Measurements from ENCODE around the gene TAOK3. TPM values are rescaled to one million over a fixed set of nuclear protein-coding genes. Genes with fewer than 3 reads are reported as not detected.
"Not testable (repeated sequence)": the region's sequence is repeated elsewhere in the genome, so short reads cannot be mapped to it uniquely, and the experiment has no call there.

Gene TAOK3
- total RNA-seq, 1 donor from 2014 or later, result 14.7 TPM

- Mint-ChIP-seq H3K27me3 (no peaks in the 10 kb centered on the region), H3K36me3 (ENCODE audit: insufficient read depth) (peaks cover 4% of the 10 kb centered on the region), H3K4me3 (ENCODE audit: low read depth) (no peak overlapping the region), H3K4me1 (ENCODE audit: low read depth) (no peaks in the 10 kb centered on the region), H3K9me3 (ENCODE audit: low read depth) (peaks cover 7% of the 10 kb centered on the region), H3K27ac (no peak overlapping the region)
- no peak for DNase-seq (ENCODE audit: low spot score, unreplicated experiment)
- TF ChIP-seq CTCF (IDR thresholded peaks at IDR 0.05; ENCODE audit: unreplicated experiment), result no peak
These were observed 55.0 kb downstream of the TAOK3 start for GRCh38 chr12:118317729-118318128.

DNA sequence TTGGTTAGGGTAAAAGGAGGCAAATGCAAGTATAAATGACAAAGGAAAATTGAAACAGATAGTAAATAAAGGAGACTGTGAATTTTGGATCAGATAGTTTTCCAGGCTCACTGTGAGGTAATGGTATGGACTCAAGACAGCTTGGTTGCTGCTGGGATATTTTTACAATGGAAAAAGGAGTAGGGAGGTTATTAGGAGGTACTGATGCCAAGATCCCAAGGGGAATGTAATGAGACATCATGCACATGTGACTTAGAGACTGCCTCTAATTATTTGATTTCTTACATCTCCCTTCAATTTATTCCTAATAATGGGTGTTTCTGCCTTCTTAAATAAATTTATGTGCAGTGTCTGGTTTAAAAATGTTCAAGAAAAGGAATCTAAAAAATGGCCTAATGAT lies 56.9 kb downstream of the TAOK3 start:
- no peak for TF ChIP-seq CTCF (IDR thresholded peaks at IDR 0.05; ENCODE audit: unreplicated experiment)
- Mint-ChIP-seq H3K9me3 (ENCODE audit: low read depth) (peaks cover 7% of the 10 kb centered on the region), H3K4me1 (ENCODE audit: low read depth) (no peaks in the 10 kb centered on the region), H3K27ac (no peak overlapping the region), H3K36me3 (ENCODE audit: insufficient read depth) (peaks cover 4% of the 10 kb centered on the region), H3K27me3 (no peaks in the 10 kb centered on the region), H3K4me3 (ENCODE audit: low read depth) (no peak overlapping the region)
- DNase-seq (ENCODE audit: low spot score, unreplicated experiment), result no peak

DNA sequence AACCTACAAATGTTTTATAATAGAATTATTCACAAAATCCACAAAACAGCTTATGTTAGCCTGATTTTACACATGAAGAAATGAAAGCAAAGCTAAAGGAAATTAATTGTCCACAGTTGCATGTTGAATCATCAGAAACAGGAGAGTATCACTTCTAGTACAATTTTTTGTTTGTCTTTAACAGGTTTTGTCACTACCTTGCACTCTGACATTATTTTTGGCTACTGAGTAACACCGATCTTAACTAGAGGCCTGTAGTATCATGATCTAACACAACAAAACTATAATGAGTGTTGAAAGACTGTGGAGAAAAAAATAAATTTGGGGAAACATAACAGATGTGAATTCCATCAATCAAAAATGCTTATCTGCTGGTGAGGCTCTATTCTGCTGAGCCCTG lies 60.1 kb downstream of the TAOK3 start:
- H3K36me3 Mint-ChIP-seq (ENCODE audit: insufficient read depth), result no peaks in the 10 kb centered on the region
- H3K9me3 Mint-ChIP-seq (ENCODE audit: low read depth), result no peaks in the 10 kb centered on the region
- no peak for DNase-seq (ENCODE audit: low spot score, unreplicated experiment)
- H3K4me3 Mint-ChIP-seq (ENCODE audit: low read depth), result no peak overlapping the region
- H3K27ac Mint-ChIP-seq, result no peak overlapping the region
- no peaks in the 10 kb centered on the region for H3K4me1 Mint-ChIP-seq (ENCODE audit: low read depth)
- no peaks in the 10 kb centered on the region for H3K27me3 Mint-ChIP-seq
- TF ChIP-seq CTCF (IDR thresholded peaks at IDR 0.05; ENCODE audit: unreplicated experiment), result no peak

DNA sequence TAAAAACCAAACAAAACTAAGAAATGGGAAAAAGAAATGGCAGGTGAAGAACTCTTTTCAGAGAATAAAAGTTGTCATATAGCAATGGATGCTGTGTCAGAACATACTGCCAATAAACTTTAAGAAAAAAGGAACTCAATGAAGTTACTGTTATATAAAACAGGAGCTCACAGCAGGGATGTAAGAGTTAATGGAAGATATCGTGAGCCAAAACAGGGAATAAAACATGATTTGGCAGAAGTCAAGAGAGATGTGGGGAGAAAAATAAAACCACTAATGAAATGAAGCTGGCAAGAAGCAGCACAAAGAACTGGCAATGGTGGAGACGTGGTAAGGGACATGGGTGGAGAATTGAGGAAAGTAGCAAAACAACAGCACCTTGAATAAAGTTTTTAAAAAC lies 61.0 kb downstream of the TAOK3 start:
- Mint-ChIP-seq H3K36me3 (ENCODE audit: insufficient read depth) (no peaks in the 10 kb centered on the region), H3K4me3 (ENCODE audit: low read depth) (no peak overlapping the region), H3K4me1 (ENCODE audit: low read depth) (no peaks in the 10 kb centered on the region), H3K9me3 (ENCODE audit: low read depth) (no peaks in the 10 kb centered on the region), H3K27me3 (no peaks in the 10 kb centered on the region), H3K27ac (no peak overlapping the region)
- DNase-seq (ENCODE audit: low spot score, unreplicated experiment), result no peak
- no peak for TF ChIP-seq CTCF (IDR thresholded peaks at IDR 0.05; ENCODE audit: unreplicated experiment)

GRCh38 chr12:118310320-118310719 lies 62.4 kb downstream of the TAOK3 start:
- Mint-ChIP-seq H3K27ac (no peak overlapping the region), H3K27me3 (no peaks in the 10 kb centered on the region), H3K4me3 (ENCODE audit: low read depth) (no peak overlapping the region), H3K4me1 (ENCODE audit: low read depth) (no peaks in the 10 kb centered on the region), H3K36me3 (ENCODE audit: insufficient read depth) (no peaks in the 10 kb centered on the region), H3K9me3 (ENCODE audit: low read depth) (no peaks in the 10 kb centered on the region)
- no peak for TF ChIP-seq CTCF (IDR thresholded peaks at IDR 0.05; ENCODE audit: unreplicated experiment)
- no peak for DNase-seq (ENCODE audit: low spot score, unreplicated experiment)

DNA sequence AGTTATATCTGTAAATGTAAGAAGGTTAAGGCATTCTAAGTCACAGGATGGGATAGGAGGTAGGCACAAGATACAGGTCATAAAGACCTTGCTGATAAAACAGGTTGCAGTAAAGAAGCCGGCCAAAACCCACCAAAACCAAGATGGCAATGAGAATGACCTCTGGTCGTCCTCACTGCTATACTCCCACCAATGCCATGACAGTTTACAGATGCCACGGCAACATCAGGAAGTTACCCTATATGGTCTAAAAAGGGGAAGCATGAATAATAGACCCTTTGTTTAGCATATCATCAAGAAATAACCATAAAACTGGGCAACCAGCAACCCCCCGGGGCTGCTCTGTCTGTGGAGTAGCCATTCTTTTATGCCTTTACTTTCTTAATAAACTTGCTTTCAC lies 64.7 kb downstream of the TAOK3 start:
- DNase-seq (ENCODE audit: low spot score, unreplicated experiment); H3K9me3 Mint-ChIP-seq (ENCODE audit: low read depth); H3K4me3 Mint-ChIP-seq (ENCODE audit: low read depth); H3K4me1 Mint-ChIP-seq (ENCODE audit: low read depth); H3K27me3 Mint-ChIP-seq; H3K36me3 Mint-ChIP-seq (ENCODE audit: insufficient read depth); H3K27ac Mint-ChIP-seq: not testable (repeated sequence)
